H1 (cell line): ENCODE results near the gene CAP2.

Source experiments
- CBX5 ChIP-seq: fragments of 300-800, 300-1000 bp; sonication (generic); IDR thresholded peaks from 2 replicates; pipeline ENCODE4 v1.7.1; 2016; ENCODE audit warnings: antibody characterized with exemption, low read length, low read depth
- EP300 ChIP-seq, 2 experiments: IDR thresholded peaks; 1 replicate in 1 of 2; 2 replicates in 1 of 2; pipeline ENCODE4 v1.6.1; 2011 to 2012; ENCODE audit warnings: low read depth in 2 of 2, low read length in 2 of 2, mild to moderate bottlenecking in 2 of 2, borderline replicate concordance in 1 of 2, inconsistent platforms in 1 of 2, moderate library complexity in 1 of 2
- EZH2 ChIP-seq: fragments of 200-600 bp; sonication (generic); IDR thresholded peaks from 2 replicates; pipeline ENCODE4 v1.7.1; 2012; ENCODE audit warnings: low read depth, mild to moderate bottlenecking, moderate library complexity, low read length, inconsistent platforms; ENCODE audit not compliant: severe bottlenecking
- FOSL1 ChIP-seq: IDR thresholded peaks from 2 replicates; pipeline ENCODE4 v1.6.1; 2011; ENCODE audit warnings: mild to moderate bottlenecking, low read depth, low read length, moderate library complexity; ENCODE audit not compliant: insufficient read depth
- GABPA ChIP-seq: IDR thresholded peaks from 2 replicates; pipeline ENCODE4 v1.6.1; 2011; ENCODE audit warnings: mild to moderate bottlenecking, low read length, moderate library complexity, borderline replicate concordance; ENCODE audit not compliant: insufficient read depth
- JUND ChIP-seq: IDR thresholded peaks from 2 replicates; pipeline ENCODE4 v1.6.1; 2011; ENCODE audit warnings: mild to moderate bottlenecking, improper control_type of control experiment, low read length
- KDM5A ChIP-seq: fragments of 200-600 bp; IDR thresholded peaks from 2 replicates; pipeline ENCODE4 v1.7.1; 2012; ENCODE audit warnings: mild to moderate bottlenecking, low read length, inconsistent platforms, mixed read lengths
- POLR2A ChIP-seq, 2 experiments: IDR thresholded peaks; 1 replicate in 1 of 2; 2 replicates in 1 of 2; pipeline ENCODE4 v1.6.1; 2011; ENCODE audit warnings: low read depth in 2 of 2, low read length in 2 of 2, mild to moderate bottlenecking in 2 of 2; ENCODE audit errors: control extremely low read depth in 1 of 2
- RNF2 ChIP-seq: fragments of 200-900, 300-1000 bp; sonication (generic); IDR thresholded peaks from 2 replicates; pipeline ENCODE4 v1.7.1; 2016; ENCODE audit warnings: borderline replicate concordance, low read depth, mild to moderate bottlenecking, antibody characterized with exemption, low read length; ENCODE audit not compliant: poor library complexity, severe bottlenecking; ENCODE audit errors: missing control alignments
- SRF ChIP-seq: IDR thresholded peaks from 2 replicates; pipeline ENCODE4 v1.6.1; 2011; ENCODE audit warnings: mild to moderate bottlenecking, low read depth, low read length, moderate library complexity
- YY1 ChIP-seq: IDR thresholded peaks from 2 replicates; pipeline ENCODE4 v1.6.1; 2011; ENCODE audit warnings: low read depth, mild to moderate bottlenecking, low read length
- TF ChIP-seq, protein P1 (sequence below), 3 experiments: IDR thresholded peaks; 1 replicate in 2 of 3; 2 replicates in 1 of 3; pipeline versions ENCODE4 v1.5.1 to v1.6.1; 2011; ENCODE audit warnings: low read length in 3 of 3, mild to moderate bottlenecking in 3 of 3, inconsistent platforms in 2 of 3, low read depth in 1 of 3, moderate library complexity in 1 of 3; ENCODE audit not compliant: insufficient read depth in 1 of 3; ENCODE audit errors: control extremely low read depth in 1 of 3
- TF ChIP-seq, protein P2 (sequence below): IDR thresholded peaks from 2 replicates; pipeline ENCODE4 v1.6.1; 2011; ENCODE audit warnings: low read length, improper control_type of control experiment

DNA sequence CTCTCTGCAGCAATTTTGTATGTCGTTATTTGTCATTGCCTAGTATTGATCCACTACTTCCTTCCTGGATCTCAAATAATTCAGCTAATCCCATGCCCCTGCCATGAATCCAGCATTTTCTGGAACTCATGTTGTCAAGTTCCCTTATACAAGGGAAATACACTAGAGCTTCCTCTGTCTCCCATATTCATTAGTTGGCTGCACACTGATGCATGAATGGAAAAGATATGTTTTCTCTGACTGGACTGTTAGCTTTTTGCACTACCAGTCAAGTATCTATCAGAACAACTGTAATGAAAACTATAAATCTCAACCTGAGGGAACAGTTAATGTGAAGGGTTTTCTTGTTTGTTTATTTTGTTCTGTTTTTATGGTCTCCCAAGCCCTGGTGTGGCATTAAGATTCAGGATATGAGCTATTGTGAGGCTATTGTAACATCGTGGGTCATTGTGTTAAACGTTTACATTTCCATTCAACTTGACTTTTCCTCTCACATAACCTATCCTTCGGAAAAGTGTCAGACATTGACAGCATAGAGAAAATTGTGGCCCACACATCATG lies 104.2 kb downstream of the CAP2 start:
- no peak for TF ChIP-seq RNF2
- TF ChIP-seq, protein P1, sequence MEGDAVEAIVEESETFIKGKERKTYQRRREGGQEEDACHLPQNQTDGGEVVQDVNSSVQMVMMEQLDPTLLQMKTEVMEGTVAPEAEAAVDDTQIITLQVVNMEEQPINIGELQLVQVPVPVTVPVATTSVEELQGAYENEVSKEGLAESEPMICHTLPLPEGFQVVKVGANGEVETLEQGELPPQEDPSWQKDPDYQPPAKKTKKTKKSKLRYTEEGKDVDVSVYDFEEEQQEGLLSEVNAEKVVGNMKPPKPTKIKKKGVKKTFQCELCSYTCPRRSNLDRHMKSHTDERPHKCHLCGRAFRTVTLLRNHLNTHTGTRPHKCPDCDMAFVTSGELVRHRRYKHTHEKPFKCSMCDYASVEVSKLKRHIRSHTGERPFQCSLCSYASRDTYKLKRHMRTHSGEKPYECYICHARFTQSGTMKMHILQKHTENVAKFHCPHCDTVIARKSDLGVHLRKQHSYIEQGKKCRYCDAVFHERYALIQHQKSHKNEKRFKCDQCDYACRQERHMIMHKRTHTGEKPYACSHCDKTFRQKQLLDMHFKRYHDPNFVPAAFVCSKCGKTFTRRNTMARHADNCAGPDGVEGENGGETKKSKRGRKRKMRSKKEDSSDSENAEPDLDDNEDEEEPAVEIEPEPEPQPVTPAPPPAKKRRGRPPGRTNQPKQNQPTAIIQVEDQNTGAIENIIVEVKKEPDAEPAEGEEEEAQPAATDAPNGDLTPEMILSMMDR (IDR thresholded peaks at IDR 0.05; ENCODE audit: control extremely low read depth in 1 of 3, insufficient read depth in 1 of 3, low read depth in 1 of 3, low read length in 3 of 3): no peak
- TF ChIP-seq POLR2A (IDR thresholded peaks at IDR 0.05; ENCODE audit: control extremely low read depth in 1 of 2, low read depth in 2 of 2, low read length in 2 of 2): no peak
- no peak for TF ChIP-seq YY1
- TF ChIP-seq SRF: no peak
- no peak for TF ChIP-seq EZH2
- TF ChIP-seq GABPA: no peak
- TF ChIP-seq EP300 (IDR thresholded peaks at IDR 0.05; ENCODE audit: borderline replicate concordance in 1 of 2, low read depth in 2 of 2, low read length in 2 of 2): no peak
- TF ChIP-seq FOSL1: no peak
- TF ChIP-seq, protein P2, sequence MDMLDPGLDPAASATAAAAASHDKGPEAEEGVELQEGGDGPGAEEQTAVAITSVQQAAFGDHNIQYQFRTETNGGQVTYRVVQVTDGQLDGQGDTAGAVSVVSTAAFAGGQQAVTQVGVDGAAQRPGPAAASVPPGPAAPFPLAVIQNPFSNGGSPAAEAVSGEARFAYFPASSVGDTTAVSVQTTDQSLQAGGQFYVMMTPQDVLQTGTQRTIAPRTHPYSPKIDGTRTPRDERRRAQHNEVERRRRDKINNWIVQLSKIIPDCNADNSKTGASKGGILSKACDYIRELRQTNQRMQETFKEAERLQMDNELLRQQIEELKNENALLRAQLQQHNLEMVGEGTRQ: no peak
- no peak for TF ChIP-seq CBX5
- TF ChIP-seq KDM5A: no peak
- no peak for TF ChIP-seq JUND
